Inferior parietal cortex (tissue), 1 donor: ENCODE measurements around the gene ZNRF3.
"Not testable (repeated sequence)": the region's sequence is repeated elsewhere in the genome, so short reads cannot be mapped to it uniquely, and the experiment has no call there.

ENCODE experiments used
- DNase-seq: peaks from one replicate; pipeline ENCODE4 v3.0.0-alpha.2; 2016; ENCODE audit errors: extremely low spot score

ZNRF3 gene

DNA sequence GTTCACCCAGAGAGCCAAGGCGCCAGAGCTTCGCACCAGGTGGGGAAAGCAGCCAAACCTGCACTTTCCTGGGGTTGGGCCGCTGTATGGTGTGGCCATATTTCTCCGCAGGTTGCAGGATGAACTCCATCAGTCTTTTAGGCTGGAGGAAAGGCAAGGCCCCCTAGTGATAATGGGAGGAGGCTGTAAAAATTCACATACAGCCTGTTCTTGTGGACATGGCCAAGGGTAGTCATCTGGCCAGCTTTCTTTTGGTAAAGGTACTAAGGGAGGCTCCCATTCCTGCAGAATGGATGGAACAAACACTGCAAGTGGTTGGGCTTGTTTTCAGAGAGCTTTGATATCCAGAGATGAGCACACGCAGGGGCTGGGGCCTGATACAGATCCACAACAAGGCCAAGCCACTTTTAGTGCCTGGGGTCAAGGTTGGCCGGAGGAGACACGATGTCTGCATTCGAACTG is 148.7 kb downstream of the ZNRF3 start:
- no peak for DNase-seq

DNA sequence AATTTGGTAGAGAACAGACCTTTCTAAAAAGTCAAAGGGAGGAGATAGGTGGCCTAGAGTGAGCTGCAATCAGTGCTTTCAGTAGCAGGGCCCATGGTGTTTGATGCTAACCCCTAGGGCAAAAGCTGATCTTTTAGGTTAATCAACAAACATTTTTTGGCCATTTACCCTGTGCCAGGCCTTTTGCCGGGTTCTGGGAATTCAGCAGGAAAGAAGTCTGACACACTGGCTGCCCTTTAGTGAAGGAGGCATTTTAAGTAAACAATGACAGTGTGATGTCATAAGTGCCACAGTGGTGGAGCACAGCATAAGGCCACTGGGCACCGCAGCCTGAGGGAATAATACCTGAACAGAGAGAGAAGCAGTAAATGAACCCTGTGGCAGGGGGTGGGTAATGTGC is 149.2 kb downstream of the ZNRF3 start:
- DNase-seq, result no peak

DNA sequence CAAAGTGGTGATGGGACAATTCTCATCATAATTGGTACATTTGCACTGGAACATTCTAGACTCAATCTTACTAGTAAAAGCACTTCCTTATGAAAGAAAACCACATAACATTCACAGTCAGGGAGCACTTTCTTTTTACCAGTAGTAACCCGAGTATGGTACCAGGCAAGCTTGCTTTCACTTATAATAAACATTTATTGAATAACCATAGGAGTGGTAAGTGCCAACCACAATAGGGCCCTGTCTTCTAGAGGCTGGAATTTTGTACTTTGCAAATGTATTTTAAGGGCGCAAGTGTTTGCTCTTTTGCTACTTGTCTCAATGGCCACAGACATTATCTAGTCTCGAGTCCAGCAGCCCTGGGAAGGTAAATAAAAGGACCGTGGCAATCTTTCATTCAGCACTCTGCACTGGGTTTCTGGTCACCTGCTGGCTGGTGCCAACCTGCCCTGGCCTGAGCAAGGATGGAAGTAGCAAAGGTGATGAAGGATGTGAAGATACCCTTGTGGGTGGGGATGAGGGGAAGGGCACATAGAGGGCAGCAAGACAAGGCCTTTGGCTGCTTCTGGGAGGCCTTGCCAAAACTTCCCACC is 154.1 kb downstream of the ZNRF3 start:
- DNase-seq, result no peak

- no peak for DNase-seq
Measured at GRCh38 chr22:29039148-29039547, 155.8 kb downstream of the ZNRF3 start.

DNA sequence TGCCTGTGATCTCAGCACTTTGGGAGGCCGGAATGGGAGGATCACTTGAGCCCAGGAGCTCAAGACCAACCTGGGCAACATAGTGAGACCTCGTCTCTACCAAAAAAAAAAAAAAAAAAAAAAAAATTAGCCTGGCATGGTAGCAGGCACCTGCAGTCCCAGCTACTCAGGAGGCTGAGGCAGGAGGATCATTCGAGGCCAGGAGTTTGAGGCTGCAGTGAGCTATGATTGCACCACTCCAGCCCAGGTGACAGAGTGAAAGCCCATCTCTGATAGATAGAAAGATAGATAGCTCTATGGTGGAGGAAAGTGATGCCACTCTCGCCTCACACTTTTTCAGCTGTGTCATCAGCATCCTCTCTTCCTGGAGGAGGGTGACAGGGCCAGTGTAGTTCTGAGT is 156.3 kb downstream of the ZNRF3 start:
- DNase-seq, result not testable (repeated sequence)

DNA sequence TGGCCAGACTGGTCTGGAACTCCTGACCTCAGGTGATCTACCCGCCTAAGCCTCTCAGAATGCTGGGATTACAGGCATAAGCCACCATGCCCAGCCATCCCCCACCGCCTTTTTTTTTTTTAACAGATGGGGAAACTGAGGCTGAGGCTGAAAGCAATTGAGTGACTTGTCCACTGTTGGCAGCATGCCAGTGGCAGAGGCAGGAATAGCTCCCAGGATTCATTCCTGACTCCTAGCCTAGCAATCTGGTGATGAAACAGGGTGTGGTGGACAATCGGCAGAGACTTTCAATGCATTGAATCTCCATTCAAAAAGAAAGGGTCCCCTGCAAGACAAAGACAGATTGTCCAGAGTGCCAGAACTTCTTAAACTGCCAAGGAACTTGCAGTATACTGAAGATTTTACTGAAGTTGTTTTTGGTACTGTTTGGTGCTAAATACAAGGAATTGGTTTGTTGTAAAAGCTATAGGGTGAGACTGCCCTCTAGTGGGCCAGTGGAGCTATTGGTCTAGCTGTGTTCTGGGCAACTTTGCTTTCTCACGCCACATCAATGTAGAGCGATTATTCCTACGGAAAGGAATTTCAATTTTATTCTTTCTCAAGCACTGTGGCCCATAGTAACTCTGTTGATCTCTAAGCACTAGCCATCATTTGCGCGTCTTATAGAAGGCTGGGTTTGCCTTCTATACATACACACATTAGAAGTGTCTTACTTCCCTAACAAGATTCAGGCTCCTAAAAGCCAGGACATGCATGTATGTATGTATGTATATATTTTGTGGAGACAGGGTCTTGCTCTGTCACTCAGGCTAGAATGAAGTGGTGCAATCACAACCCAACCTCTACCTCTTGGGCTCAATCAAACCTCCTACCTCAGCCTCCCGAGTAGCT is 157.3 kb downstream of the ZNRF3 start:
- DNase-seq, result peak; percentile 86

DNA sequence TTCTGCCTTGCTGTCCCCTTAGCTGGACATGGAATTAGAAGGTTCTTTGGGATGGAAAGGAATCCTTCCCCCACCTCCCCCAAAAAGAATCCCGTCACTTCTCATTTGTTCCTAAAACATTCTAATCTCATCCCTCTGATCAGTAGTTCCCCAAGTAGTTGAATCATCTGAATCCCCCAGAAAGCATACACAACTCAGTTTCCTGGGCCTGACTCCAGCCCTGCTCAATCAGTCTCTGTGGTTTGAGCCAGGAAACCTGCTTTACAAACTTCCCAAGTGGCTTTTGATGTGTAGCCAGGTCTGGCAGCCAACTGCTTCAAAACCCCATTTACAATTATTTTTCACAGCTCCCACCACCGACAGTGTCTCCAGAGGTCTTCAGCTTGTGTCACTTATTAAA is 158.0 kb downstream of the ZNRF3 start:
- peak; percentile 36 for DNase-seq

DNA sequence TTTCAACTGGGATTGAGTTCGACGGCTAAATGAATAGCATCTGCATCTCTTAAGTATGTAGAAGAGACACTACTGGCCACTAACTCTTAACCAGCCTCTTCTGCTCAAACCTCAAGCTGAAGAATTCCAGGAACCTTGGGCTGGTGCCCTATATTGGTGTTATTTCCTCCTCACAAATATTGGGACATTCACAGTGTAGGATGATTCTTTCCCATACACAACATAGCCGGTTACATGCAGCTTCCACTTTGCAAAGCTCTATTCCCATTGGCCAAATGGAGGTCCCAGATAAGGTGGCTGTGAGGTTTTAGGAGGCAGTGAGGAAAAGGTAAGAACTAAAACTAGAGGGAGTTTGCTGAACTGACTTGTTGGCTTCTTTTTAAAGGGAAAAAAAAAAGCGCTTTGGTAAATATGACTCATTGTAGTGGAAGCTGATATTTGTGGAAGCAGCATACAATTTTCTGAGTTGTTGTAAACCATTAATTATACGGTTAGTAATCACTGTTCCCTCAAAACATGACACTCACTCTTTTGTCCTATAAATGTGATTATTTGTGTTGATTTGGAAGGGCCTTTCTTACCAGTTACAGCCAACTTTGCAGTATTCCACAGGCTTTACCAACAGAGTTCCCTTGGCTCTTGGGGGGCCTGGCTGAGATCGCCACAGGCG is 160.7 kb downstream of the ZNRF3 start:
- DNase-seq, result no peak

GRCh38 chr22:29044657-29045176 is 161.3 kb downstream of the ZNRF3 start:
- DNase-seq, result no peak

DNA sequence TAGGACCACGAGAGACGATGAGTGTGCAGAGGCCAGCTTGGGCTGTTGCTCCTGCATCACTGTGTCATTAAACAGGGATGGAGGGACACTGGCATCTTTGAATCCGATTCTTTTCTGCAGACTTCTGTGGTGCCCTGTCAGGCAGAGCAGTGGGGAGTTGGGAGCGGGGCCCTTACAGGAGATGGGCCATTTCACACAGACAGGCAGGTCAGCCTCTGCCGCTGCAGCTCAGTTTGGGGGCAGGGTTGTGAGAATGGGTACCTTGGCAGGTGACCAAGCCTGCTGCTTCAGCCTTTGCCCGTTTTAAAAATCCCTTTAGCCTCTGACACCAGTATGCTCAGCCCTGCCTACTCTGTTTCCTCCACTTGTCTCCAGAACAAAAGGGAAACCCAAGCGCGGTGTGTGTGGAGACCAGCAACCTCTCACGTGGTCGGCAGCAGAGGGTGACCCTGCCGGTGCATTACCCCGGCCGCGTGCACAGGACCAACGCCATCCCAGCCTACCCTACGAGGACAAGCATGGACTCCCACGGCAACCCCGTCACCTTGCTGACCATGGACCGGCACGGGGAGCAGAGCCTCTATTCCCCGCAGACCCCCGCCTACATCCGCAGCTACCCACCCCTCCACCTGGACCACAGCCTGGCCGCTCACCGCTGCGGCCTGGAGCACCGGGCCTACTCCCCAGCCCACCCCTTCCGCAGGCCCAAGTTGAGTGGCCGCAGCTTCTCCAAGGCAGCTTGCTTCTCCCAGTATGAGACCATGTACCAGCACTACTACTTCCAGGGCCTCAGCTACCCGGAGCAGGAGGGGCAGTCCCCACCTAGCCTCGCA is 165.7 kb downstream of the ZNRF3 start:
- no peak for DNase-seq

DNA sequence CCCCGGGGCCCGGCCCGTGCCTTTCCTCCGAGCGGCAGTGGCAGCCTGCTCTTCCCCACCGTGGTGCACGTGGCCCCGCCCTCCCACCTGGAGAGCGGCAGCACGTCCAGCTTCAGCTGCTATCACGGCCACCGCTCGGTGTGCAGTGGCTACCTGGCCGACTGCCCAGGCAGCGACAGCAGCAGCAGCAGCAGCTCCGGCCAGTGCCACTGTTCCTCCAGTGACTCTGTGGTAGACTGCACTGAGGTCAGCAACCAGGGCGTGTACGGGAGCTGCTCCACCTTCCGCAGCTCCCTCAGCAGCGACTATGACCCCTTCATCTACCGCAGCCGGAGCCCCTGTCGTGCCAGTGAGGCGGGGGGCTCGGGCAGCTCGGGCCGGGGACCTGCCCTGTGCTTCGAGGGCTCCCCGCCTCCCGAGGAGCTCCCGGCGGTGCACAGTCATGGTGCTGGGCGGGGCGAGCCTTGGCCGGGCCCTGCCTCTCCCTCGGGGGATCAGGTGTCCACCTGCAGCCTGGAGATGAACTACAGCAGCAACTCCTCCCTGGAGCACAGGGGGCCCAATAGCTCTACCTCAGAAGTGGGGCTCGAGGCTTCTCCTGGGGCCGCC is 166.4 kb downstream of the ZNRF3 start:
- DNase-seq, result no peak

- DNase-seq, result no peak
Measured at GRCh38 chr22:29050457-29050856, 167.1 kb downstream of the ZNRF3 start.

DNA sequence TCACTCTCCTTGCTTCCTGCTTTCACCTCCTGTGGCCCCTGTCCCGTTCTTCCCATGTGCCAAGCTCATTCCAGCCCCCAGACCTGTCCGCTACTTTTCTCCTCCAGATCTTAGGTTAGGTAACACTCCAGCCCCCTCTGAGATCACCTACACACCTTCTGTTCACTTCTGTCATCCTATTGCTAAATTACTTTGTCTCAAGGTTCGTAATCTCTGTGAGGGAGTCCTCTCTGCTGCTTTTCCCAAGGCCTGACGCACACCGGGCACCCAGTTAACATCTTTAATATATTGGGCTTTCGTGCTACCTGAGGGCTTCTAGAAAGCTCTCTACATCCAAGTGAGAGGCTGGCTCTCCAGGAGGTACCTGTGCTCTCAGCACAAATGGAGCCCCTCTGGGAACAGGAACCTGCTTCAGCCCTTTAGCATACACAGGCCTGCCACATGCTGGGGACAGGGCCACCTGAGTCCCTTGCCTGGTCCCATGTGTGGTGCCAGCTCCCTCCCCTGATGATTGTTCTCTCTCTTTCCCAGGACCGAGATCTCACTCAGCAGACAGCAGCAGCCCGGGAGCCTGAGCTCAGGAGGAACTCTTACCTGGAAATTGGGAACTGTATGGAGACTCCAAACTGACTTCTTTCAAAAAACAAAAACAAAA is 169.8 kb downstream of the ZNRF3 start:
- DNase-seq, result no peak

GRCh38 chr22:29054251-29054767 is 170.9 kb downstream of the ZNRF3 start:
- DNase-seq, result no peak

DNA sequence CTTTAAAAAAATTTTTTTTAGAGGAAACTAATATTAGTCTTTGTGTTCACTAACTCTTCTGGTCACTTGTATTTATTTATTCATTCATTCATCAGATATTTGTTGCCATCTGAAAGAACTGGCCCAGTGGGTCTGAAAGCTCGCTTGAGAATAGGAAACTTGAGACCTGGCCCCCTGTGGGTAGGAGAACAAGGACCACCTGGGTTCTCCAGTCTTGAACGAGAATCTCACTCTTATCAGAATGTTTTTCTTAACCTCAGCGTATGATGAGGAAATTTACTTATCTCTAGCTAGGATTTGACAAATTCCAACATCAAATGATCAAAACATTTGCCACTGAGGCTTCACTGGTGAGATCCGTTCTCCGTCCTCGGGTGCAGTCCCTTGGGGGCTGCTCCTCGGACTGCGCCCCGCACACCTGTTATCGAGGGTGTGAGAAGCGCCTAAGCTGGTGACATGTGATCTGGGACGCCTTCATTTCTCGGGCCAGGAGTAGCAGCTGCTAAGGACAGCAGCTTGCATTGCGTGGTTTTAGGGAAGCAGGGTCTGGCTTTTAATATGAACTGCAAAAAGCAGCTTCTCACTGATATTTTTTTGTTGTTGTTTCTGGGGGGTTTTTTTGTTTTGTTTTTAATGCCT is 171.9 kb downstream of the ZNRF3 start:
- DNase-seq, result no peak

GRCh38 chr22:29056472-29056871 is 173.1 kb downstream of the ZNRF3 start:
- no peak for DNase-seq

DNA sequence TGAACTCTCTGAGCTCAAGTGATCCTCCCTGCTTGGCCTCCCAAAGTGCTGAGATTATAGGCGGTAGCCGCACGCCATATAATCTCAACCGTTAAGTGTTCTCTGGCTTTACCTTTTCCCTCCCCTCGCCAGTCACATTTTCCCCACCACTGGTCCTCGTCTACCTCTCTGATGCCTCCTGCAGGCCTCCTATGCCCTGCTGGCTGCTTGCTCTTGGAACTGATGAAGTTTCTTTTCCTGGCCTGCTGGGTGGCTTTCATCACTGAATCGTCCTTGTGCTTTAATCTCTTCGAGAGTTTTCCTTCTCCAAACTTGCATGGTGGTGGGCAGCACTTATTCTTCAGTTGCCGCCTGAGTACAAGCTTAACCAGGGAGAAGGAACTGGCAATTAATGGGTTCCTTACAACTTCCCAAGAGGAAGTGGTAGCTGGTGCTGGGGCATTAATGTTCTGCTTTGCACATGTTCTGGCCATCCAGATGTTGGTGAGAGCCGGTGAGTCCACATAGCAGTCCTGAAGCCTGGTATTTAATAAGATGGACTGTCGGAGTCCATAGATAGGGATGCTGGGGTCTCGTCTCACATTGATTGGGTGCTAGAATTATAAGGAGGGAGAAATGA is 177.0 kb downstream of the ZNRF3 start:
- no peak for DNase-seq

- no peak for DNase-seq
Measured at GRCh38 chr22:29060931-29061330, 177.6 kb downstream of the ZNRF3 start.

DNA sequence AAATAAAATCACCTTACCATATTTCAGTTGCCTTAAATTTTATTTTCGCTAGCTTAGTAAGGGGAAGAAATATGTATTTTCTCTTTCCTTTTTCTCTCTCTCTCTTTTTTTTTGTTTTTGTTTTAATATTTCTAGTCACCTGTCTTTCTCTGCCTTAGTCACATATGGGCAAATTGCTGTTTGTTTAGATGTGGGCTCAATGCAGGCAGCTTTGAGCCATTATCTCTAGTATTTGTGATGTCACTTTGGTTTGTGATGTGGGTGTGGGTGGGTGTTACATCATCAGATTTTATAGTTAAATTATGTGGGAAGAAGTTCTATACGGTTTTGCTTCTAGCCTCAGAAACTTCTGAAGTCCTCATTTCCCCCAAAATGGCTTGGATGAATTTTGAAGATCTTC is 178.4 kb downstream of the ZNRF3 start, which contains the start of gene C22orf31:
Gene C22orf31 (minus strand): TSS at position 59 of the 400 bp plus-strand sequence. CDS start 39 bp downstream, at position 20.
- DNase-seq, result no peak
